ENCODE measurements around the gene GPR15LG. TPM values are rescaled to one million over a fixed set of nuclear protein-coding genes. Genes with fewer than 3 reads are reported as not detected.

Gene GPR15LG
- total RNA-seq, 1 experiment from 2014 or later, result not detected

DNA sequence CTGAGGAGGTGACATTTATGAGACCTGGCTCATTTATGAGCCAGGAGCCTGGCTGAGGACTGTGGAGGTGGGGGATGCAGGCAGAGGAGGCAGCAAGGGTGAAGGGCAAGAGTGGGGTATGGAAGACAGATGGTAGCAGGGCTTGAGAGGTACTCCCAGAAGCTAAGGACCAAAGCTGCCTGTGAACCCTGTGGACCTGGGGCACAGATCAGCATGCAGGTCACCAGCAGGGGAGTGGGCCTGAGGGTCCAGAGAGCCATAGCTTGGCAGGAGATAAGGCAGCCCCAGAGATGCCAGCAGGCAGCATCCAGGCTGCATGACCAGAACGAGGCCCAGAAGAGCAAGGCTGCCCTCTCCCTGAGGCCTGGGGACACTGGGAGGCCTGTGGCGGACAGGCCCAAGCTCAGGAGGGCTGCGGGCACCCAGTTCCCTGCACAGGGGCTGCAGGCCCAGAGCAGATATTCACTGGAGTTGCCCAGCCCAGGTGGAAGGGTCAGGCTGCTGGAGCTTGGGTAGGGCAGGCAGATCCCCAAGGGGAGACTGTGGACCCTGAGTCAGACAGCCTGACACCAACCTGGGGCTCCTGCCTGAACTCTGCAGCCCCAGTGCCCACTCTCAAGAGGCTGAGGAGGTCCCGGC is 3.4 kb downstream of the GPR15LG start:
- no peaks in the 10 kb centered on the region for H3K9me3 ChIP-seq
- no TSS peak for BruUV-seq (replicated peaks)
- no peaks in the 10 kb centered on the region for H3K36me3 ChIP-seq (ENCODE audit: control insufficient read depth, insufficient read depth, low read length)
- DNase-seq, result no peak
- Mint-ChIP-seq H3K9me3 (ENCODE audit: unreplicated experiment) (no peaks in the 10 kb centered on the region), H3K36me3 (ENCODE audit: insufficient read depth, unreplicated experiment) (no peaks in the 10 kb centered on the region), H3K4me1 (ENCODE audit: low read depth, unreplicated experiment) (no peaks in the 10 kb centered on the region), H3K27me3 (ENCODE audit: insufficient read depth, unreplicated experiment) (no peaks in the 10 kb centered on the region), H3K27ac (ENCODE audit: unreplicated experiment) (no peak overlapping the region), H3K4me3 (ENCODE audit: unreplicated experiment) (no peak overlapping the region)
- intact Hi-C loops (cut with micrococcal nuclease; ENCODE audit: unreplicated experiment), result no loop called here
- no peaks in the 10 kb centered on the region for H3K4me1 ChIP-seq
- CTCF ChIA-PET, result no interaction called here
- POLR2A ChIA-PET, result no interaction called here
- H3K27me3 ChIP-seq (replicated peaks; ENCODE audit: control insufficient read depth, insufficient read depth, low read length), result no peaks in the 10 kb centered on the region
- no peak overlapping the region for H3K4me3 ChIP-seq (ENCODE audit: low read depth, low read length)
- TF ChIP-seq, protein P1, sequence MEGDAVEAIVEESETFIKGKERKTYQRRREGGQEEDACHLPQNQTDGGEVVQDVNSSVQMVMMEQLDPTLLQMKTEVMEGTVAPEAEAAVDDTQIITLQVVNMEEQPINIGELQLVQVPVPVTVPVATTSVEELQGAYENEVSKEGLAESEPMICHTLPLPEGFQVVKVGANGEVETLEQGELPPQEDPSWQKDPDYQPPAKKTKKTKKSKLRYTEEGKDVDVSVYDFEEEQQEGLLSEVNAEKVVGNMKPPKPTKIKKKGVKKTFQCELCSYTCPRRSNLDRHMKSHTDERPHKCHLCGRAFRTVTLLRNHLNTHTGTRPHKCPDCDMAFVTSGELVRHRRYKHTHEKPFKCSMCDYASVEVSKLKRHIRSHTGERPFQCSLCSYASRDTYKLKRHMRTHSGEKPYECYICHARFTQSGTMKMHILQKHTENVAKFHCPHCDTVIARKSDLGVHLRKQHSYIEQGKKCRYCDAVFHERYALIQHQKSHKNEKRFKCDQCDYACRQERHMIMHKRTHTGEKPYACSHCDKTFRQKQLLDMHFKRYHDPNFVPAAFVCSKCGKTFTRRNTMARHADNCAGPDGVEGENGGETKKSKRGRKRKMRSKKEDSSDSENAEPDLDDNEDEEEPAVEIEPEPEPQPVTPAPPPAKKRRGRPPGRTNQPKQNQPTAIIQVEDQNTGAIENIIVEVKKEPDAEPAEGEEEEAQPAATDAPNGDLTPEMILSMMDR (IDR thresholded peaks at IDR 0.05; ENCODE audit: insufficient read depth in 1 of 2, low read depth in 1 of 2, low read length in 1 of 2, severe bottlenecking in 1 of 2, unreplicated experiment in 1 of 2), result no peak

DNA sequence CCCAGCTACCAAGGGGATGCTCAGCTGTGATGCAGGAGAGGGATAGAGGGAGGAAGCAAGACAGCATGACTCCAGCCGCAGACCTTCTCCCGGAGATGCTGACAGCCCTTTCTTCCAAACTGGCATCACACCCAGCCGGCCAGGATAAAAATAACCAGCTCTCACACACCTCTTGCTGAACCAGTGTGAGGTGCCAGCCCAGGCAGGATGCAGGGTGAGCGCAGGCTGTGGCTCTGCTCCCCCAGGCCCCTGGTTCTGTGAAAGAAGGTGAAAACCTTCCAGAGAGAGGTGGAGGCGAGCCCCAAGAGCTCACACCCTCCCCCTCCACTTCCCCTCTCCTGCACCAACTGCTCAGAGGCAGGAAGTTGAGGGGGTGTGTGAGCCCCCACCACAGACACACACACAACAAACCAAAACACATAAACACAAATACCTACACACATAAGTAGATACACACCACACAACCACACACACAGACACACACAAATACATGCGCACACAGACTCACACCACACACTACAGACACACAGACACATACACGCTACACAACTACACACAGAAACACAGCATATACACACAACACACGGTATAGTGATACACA is 4.0 kb downstream of the GPR15LG start:
- ChIA-PET CTCF (no interaction called here), POLR2A (no interaction called here)
- Mint-ChIP-seq H3K9me3 (ENCODE audit: unreplicated experiment) (no peaks in the 10 kb centered on the region), H3K4me1 (ENCODE audit: low read depth, unreplicated experiment) (no peaks in the 10 kb centered on the region), H3K4me3 (ENCODE audit: unreplicated experiment) (no peak overlapping the region), H3K27ac (ENCODE audit: unreplicated experiment) (no peak overlapping the region), H3K36me3 (ENCODE audit: insufficient read depth, unreplicated experiment) (no peaks in the 10 kb centered on the region), H3K27me3 (ENCODE audit: insufficient read depth, unreplicated experiment) (no peaks in the 10 kb centered on the region)
- no peak for DNase-seq
- Histone ChIP-seq H3K4me1 (no peaks in the 10 kb centered on the region), H3K27me3 (replicated peaks; ENCODE audit: control insufficient read depth, insufficient read depth, low read length) (no peaks in the 10 kb centered on the region), H3K4me3 (ENCODE audit: low read depth, low read length) (no peak overlapping the region), H3K9me3 (no peaks in the 10 kb centered on the region), H3K36me3 (ENCODE audit: control insufficient read depth, insufficient read depth, low read length) (no peaks in the 10 kb centered on the region)
- BruUV-seq (replicated peaks), result no TSS peak
- TF ChIP-seq, protein P1 (IDR thresholded peaks at IDR 0.05; ENCODE audit: insufficient read depth in 1 of 2, low read depth in 1 of 2, low read length in 1 of 2, severe bottlenecking in 1 of 2, unreplicated experiment in 1 of 2), result no peak
- intact Hi-C loops (cut with micrococcal nuclease; ENCODE audit: unreplicated experiment), result no loop called here

DNA sequence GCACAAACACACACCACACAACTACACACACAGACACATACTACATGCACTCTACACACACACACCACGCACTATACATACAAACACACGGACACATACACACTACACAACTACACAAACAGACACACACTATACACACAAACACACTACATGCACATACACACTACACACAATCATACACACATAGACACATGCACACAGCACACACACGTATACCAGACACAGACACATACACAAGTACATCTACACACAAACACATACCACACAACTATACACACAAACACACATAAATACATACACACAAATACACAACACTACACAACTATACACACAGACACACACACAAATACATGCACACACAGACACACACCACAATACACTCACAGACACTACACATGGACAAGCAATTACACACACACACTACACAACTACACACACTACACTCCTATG is 4.6 kb downstream of the GPR15LG start:
- Mint-ChIP-seq H3K4me3 (ENCODE audit: unreplicated experiment) (no peak overlapping the region), H3K27me3 (ENCODE audit: insufficient read depth, unreplicated experiment) (no peaks in the 10 kb centered on the region), H3K9me3 (ENCODE audit: unreplicated experiment) (no peaks in the 10 kb centered on the region), H3K27ac (ENCODE audit: unreplicated experiment) (no peak overlapping the region), H3K36me3 (ENCODE audit: insufficient read depth, unreplicated experiment) (no peaks in the 10 kb centered on the region), H3K4me1 (ENCODE audit: low read depth, unreplicated experiment) (no peaks in the 10 kb centered on the region)
- no TSS peak for BruUV-seq (replicated peaks)
- ChIA-PET CTCF (no interaction called here), POLR2A (no interaction called here)
- no peaks in the 10 kb centered on the region for H3K36me3 ChIP-seq (ENCODE audit: control insufficient read depth, insufficient read depth, low read length)
- no peaks in the 10 kb centered on the region for H3K9me3 ChIP-seq
- no peak overlapping the region for H3K4me3 ChIP-seq (ENCODE audit: low read depth, low read length)
- H3K27me3 ChIP-seq (replicated peaks; ENCODE audit: control insufficient read depth, insufficient read depth, low read length), result no peaks in the 10 kb centered on the region
- no peak for DNase-seq
- H3K4me1 ChIP-seq, result no peaks in the 10 kb centered on the region
- TF ChIP-seq, protein P1 (IDR thresholded peaks at IDR 0.05; ENCODE audit: insufficient read depth in 1 of 2, low read depth in 1 of 2, low read length in 1 of 2, severe bottlenecking in 1 of 2, unreplicated experiment in 1 of 2), result no peak
- intact Hi-C loops (cut with micrococcal nuclease; ENCODE audit: unreplicated experiment), result no loop called here
